ENCODE measurements around the gene CBLB.

- TF ChIP-seq POLR2A (IDR thresholded peaks at IDR 0.05) (no peak), CTCF (IDR thresholded peaks at IDR 0.05 in 4 of 5, conservative IDR thresholded peaks at IDR 0.05 in 1 of 5) (no peak)
Measured at GRCh38 chr3:105858017-105858416, 10.8 kb downstream of the CBLB start.

All from gastrocnemius medialis (tissue), 4 donors.